Epidermal melanocyte (primary cell): ENCODE data around the gene B4GALT5.

ENCODE experiments used
- DNase-seq: peaks from one replicate; pipeline ENCODE4 v3.0.0; 2011; ENCODE audit warnings: low spot score; ENCODE audit not compliant: insufficient read length

The B4GALT5 gene

GRCh38 chr20:49608752-49609670, 104.7 kb downstream of the B4GALT5 start:
- DNase-seq, result no peak

GRCh38 chr20:49607568-49607967, 106.1 kb downstream of the B4GALT5 start:
- DNase-seq, result no peak

GRCh38 chr20:49603209-49603627, 110.5 kb downstream of the B4GALT5 start:
- no peak for DNase-seq

GRCh38 chr20:49602345-49603208, 111.1 kb downstream of the B4GALT5 start:
- DNase-seq, result no peak

GRCh38 chr20:49601153-49601924, 112.3 kb downstream of the B4GALT5 start:
- DNase-seq, result no peak

GRCh38 chr20:49599746-49600113, 113.9 kb downstream of the B4GALT5 start:
- no peak for DNase-seq

GRCh38 chr20:49597825-49598395, 115.8 kb downstream of the B4GALT5 start:
- DNase-seq, result no peak

GRCh38 chr20:49595811-49596561, 117.7 kb downstream of the B4GALT5 start:
- DNase-seq, result no peak

- DNase-seq, result no peak
Observed at GRCh38 chr20:49595346-49595745, 118.3 kb downstream of the B4GALT5 start.

- no peak for DNase-seq
Observed at GRCh38 chr20:49594931-49595315, 118.8 kb downstream of the B4GALT5 start.

GRCh38 chr20:49594143-49594930, 119.3 kb downstream of the B4GALT5 start:
- DNase-seq, result no peak

GRCh38 chr20:49593466-49594142, 120.1 kb downstream of the B4GALT5 start:
- DNase-seq, result no peak

- DNase-seq, result no peak
Observed at GRCh38 chr20:49592120-49592519, 121.6 kb downstream of the B4GALT5 start.

- no peak for DNase-seq
Observed at GRCh38 chr20:49591217-49591865, 122.3 kb downstream of the B4GALT5 start.

GRCh38 chr20:49590163-49591017, 123.3 kb downstream of the B4GALT5 start:
- DNase-seq, result no peak

GRCh38 chr20:49589747-49590146, 123.9 kb downstream of the B4GALT5 start:
- no peak for DNase-seq

- DNase-seq, result no peak
Observed at GRCh38 chr20:49587111-49587570, 126.5 kb downstream of the B4GALT5 start.
